CD4-positive, alpha-beta T cell treated with Interleukin-15 for 1 hour (primary cell): ENCODE measurements around the gene ETDB.
"Not testable (repeated sequence)": the region's sequence is repeated elsewhere in the genome, so short reads cannot be mapped to it uniquely, and the experiment has no call there.

Source experiments
- DNase-seq: peaks from one replicate; pipeline ENCODE4 v3.0.0-alpha.2; 2020

Gene ETDB

GRCh38 chrX:135120056-135120576, at the start of gene ETDB:
Gene ETDB (minus strand): TSS chrX:135120526. CDS start chrX:135119261, 1,265 bp downstream.
- not testable (repeated sequence) for DNase-seq

- not testable (repeated sequence) for DNase-seq
These were observed 49.2 kb upstream of the ETDB start for GRCh38 chrX:135169534-135169933.

GRCh38 chrX:135168486-135168885, 48.2 kb upstream of the ETDB start:
- no peak for DNase-seq

GRCh38 chrX:135154688-135155087, 34.4 kb upstream of the ETDB start:
- not testable (repeated sequence) for DNase-seq

- DNase-seq = not testable (repeated sequence)
These were observed 5.8 kb upstream of the ETDB start for GRCh38 chrX:135126145-135126544.

DNA sequence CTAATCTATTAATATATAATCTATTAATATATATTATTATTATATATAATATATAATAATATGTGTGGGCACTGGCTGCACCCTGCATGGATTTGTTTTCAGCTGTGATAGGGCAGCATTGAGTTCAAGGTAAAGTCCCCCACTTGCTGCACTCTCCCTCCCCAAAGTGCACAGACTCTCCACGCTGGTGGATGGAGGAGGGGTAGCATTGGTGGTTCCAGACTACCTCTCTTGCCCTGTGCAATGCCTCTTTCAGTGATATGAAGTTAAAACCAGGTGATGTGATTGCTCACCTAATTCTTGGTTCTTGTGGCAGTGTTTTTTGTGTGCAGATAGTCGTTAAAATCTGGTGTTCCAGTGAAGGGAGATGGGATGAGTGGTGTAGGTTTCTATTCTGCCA, 4.3 kb downstream of the ETDB start:
- DNase-seq = not testable (repeated sequence)

- DNase-seq = no peak
These were observed 5.9 kb downstream of the ETDB start for GRCh38 chrX:135114392-135114791.

DNA sequence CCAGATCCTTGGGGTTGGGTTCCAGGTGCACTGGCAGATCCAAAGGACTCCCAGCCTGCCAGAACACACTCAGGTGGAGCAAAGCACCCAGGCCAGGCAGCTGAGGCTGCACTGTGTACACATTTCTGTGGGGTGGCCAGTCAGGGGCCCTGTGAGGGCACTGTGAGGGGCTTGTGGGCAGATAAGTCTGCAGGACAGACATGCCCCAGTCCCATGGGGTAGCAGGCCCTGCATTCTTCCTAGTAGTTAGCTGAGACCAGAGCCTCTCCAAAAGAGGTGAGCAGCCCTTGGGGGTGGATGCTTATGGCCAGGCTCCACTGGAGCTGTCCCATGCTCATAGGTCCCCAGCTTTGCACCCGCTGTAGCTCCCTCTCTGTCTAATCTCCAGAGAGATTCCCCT, 7.6 kb downstream of the ETDB start:
- DNase-seq = no peak

GRCh38 chrX:135112096-135112729, 8.1 kb downstream of the ETDB start:
- DNase-seq = no peak

- DNase-seq = no peak
These were observed 10.8 kb downstream of the ETDB start for GRCh38 chrX:135109554-135109953.

GRCh38 chrX:135099493-135099783, 20.9 kb downstream of the ETDB start:
- DNase-seq = no peak

DNA sequence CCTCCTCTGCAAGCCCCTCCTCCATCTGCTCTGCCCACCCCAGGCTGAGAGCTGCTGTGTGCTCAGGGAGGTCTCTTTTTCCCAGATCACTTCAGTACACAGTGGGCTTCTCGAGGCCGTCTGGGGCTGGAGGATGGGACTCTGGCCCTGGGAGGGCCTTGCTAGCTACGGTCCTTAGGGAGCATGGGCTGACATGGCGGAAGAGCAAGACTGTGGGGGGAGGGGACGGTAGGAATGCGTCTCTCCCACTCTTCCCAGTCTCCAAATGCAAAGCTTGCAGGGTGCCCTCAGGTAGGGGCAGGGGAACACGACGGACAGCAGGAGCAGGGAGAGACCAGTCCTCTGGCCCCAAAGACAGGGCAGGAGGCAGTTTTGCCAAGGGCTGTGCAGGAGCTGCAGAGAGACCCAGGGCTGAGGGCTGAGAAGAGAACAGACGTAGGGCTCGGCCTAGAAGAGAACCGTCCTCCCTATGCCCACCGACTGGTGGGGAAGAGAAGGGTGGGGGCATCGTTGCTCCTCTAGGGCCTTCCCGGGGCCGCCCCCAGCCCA, 23.1 kb downstream of the ETDB start:
- not testable (repeated sequence) for DNase-seq

- no peak for DNase-seq
These were observed 24.6 kb downstream of the ETDB start for GRCh38 chrX:135095715-135096114.

GRCh38 chrX:135094726-135095125, 25.6 kb downstream of the ETDB start:
- DNase-seq = no peak

- DNase-seq = no peak
These were observed 31.2 kb downstream of the ETDB start for GRCh38 chrX:135089126-135089525.

- DNase-seq = no peak
These were observed 32.5 kb downstream of the ETDB start for GRCh38 chrX:135087867-135088266.

- DNase-seq = peak; percentile 54
These were observed 34.0 kb downstream of the ETDB start for GRCh38 chrX:135086197-135086854.

- no peak for DNase-seq
These were observed 38.5 kb downstream of the ETDB start for GRCh38 chrX:135081693-135082404.
